Measurements from ENCODE around the gene ACTN1.
"Not testable (repeated sequence)": the region's sequence is repeated elsewhere in the genome, so short reads cannot be mapped to it uniquely, and the experiment has no call there.

DNA sequence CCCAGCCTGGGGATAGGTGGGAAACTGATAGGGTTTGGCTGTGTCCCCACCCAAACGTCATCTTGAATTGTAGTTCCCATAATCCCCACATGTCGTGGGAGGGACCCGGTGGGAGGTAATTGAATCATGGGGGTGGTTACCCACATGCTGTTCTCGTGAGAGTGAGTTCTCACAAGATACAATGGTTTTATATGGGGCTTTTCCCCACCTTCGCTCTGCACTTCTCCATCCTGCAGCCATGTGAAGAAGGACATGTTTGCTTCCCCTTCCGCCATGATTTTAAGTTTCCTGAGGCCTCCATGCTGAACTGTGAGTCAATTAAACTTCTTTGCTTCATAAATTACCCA is 5.9 kb downstream of the ACTN1 start:
- TF ChIP-seq, protein P1, sequence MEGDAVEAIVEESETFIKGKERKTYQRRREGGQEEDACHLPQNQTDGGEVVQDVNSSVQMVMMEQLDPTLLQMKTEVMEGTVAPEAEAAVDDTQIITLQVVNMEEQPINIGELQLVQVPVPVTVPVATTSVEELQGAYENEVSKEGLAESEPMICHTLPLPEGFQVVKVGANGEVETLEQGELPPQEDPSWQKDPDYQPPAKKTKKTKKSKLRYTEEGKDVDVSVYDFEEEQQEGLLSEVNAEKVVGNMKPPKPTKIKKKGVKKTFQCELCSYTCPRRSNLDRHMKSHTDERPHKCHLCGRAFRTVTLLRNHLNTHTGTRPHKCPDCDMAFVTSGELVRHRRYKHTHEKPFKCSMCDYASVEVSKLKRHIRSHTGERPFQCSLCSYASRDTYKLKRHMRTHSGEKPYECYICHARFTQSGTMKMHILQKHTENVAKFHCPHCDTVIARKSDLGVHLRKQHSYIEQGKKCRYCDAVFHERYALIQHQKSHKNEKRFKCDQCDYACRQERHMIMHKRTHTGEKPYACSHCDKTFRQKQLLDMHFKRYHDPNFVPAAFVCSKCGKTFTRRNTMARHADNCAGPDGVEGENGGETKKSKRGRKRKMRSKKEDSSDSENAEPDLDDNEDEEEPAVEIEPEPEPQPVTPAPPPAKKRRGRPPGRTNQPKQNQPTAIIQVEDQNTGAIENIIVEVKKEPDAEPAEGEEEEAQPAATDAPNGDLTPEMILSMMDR (IDR thresholded peaks at IDR 0.05), result not testable (repeated sequence)
- not testable (repeated sequence) for TF ChIP-seq POLR2AphosphoS5 (IDR thresholded peaks at IDR 0.05; ENCODE audit: insufficient read depth in 1 of 2, low read depth in 1 of 2)
